ENCODE results near the gene INMT.

Gene INMT

DNA sequence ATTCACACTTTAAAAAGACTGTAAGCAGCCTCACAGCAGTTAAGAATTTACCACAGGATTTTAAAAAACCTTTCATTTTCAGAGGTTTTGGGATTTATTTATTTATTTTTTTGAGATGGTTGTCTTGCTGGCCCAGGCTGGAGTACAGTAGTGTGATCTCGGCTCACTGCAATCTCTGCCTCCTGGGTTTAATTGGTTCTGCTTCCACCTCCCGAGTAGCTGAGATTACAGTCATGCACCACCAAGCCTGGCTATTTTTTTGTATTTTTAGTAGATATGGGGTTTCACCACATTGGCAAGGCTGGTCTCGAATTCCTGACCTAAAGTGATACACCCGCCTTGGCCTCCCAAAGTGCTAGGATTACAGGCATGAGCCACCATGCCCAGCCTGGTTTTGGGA is 38.4 kb downstream of the INMT start:
- no peak for DNase-seq

GRCh38 chr7:30791114-30791513 is 39.2 kb downstream of the INMT start:
- DNase-seq = no peak

DNA sequence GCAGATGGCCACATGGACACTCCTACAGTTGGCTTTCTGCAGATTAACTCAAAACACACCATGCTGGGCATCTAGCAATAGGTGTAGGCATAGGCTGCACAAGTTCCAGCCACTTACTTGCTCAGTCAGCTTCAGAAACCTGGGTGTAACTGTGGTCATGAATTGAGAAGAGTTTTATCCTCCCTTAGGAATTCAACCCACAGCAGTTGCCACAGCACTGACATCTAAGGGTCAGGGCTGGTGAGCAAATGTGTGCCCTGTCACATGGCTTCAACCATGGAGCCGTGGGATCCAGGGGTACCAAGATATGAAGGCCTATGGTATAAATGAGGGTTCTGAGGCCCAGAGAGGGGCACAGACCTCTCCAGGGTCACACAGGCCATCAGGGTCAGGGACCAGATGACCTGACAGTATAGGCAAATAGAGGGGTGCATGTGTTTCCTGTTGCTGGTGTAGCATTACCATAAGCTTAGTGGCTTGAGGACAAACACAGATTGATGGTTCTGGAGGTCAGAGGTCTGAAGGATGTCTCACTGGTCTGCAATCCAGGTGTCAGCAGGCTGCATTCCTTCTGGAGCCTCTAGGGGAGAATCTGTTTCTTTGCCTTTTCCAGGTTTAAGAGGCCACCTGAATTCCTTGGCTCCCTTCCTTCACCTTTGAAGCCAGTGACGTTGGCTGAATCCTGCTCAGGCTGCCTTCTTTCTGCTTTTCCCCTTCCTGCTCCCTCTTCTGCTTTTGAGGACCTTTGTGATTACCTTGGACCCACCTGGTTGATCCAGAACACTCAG is 43.4 kb downstream of the INMT start:
- DNase-seq = no peak

GRCh38 chr7:30796105-30796869 is 44.4 kb downstream of the INMT start:
- DNase-seq = no peak

DNA sequence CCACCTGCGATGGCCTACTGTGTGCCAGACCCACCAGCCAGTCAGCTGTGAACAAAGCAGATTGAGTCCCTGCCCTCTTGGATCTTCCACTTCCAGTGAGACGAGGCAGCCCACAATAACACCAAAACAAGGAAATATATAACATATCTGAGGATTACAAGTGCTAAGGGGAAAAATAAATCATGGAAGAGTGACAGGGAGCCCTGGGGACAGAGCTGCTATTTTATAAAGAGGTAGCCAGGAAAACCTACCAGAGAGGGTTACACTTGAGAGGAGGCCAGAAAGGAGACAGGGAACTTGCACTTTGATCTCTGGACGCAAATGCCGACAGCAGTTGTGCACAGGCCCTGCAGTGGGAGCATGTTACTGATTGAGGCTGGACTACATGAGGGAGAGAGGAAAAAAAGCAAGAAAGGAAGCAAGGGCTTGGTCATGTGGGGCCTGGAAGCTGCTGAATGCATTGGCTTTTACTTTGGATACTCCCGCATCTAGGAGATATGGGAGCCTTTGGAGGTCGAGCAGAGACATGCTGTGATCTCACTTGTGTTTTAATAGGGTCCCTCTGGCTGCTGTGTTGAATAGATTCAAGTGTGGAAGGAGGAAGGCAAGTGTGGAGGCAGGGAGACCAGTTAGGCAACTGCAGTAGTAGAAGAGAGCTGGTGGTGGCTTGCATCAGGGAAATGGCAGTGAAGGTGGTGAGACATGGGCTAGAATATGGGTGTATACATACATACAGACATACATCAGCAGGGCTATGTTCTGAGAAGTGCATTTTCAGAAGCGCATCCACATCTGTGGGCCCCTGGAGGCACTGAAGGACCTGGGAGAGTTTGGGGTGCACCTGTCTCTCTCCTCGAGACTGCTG is 45.5 kb downstream of the INMT start:
- no peak for DNase-seq

GRCh38 chr7:30799206-30799975 is 47.5 kb downstream of the INMT start:
- no peak for DNase-seq

DNA sequence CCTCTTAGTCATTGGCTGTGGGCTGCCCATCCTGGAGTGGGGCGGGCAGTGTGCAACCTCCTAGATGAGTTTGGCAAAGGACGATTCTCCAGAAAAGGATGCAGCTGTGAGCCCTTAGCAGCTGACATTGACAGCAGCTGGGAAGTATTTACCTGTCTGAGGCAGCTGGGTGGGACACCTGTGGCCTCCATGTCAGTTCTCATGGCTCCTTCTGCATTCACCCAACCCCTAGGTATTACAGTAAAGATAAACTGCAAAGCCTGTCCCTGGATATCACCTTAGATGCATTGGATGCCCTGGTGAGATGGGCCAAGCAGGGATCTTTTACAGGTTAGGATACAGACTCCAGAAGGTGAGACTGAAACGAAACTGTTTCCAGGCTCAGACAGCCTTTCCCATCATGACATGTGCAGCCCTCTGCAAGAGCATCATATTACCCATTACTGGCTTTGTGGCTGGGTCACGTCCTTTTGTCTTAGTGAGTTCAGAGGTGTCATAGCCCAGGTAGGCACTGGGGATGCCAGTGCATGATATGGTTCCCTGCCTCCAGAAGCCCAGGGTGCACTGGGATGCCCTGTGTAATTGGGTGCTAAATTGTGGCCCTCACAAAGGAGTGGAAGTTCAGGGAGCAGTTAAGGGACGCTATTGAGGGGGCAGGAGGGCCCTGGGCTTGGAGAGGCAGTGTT is 48.2 kb downstream of the INMT start:
- no peak for DNase-seq

DNA sequence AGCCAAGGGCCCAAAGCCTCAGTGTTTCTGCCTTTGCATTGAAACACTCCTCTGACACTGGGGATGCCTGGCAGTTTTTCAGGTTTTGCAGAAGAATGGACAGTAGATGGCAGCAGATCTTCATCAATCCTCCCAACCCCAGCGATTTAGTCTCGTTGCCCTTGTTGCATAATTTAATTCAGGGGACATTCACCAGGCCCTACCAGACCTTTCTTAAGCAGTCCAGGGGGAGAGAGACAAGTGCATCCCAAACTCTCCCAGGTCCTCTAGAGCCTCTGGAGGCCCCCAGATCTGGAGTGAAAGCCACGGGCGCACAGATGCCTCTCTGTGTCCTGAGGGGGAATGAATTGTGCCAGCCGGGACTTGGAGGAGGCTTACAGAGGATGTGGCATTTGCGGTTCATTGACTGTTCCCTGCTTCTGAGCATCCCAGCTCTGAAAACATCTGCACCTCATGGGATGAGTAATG is 48.9 kb downstream of the INMT start:
- DNase-seq = no peak

- DNase-seq = no peak
These were observed 50.9 kb downstream of the INMT start for GRCh38 chr7:30802812-30803211.

- no peak for DNase-seq
These were observed 52.2 kb downstream of the INMT start for GRCh38 chr7:30804078-30804661.

GRCh38 chr7:30805081-30805691 is 53.3 kb downstream of the INMT start:
- DNase-seq = no peak

- DNase-seq = no peak
These were observed 54.0 kb downstream of the INMT start for GRCh38 chr7:30805931-30806330.
